ENCODE measurements around the gene EGFLAM. TPM values are rescaled to one million over a fixed set of nuclear protein-coding genes. Genes with fewer than 3 reads are reported as not detected.

EGFLAM gene
- total RNA-seq, 2 experiments from 2014 or later: not detected

- ATAC-seq: no peak
These were observed 4.6 kb upstream of the EGFLAM start for GRCh38 chr5:38253759-38254158.

GRCh38 chr5:38257308-38258041 lies 884 bp upstream of the EGFLAM start:
- POLR2A ChIA-PET: no interaction called here
- peaks cover 60% of the 10 kb centered on the region for H3K27me3 Mint-ChIP-seq
- peaks cover 5% of the 10 kb centered on the region for H3K9me3 Mint-ChIP-seq
- CTCF ChIA-PET: interaction anchor here (2.4 kb wide), 1 partner anchor 8 kb away, joined by 19 read pairs; no protein-coding TSS in a partner anchor
- no peak for ATAC-seq
- H3K27ac Mint-ChIP-seq: no peak overlapping the region
- TF ChIP-seq CTCF (IDR thresholded peaks at IDR 0.05): no peak
- peaks cover 7% of the 10 kb centered on the region for H3K4me1 Mint-ChIP-seq (ENCODE audit: low read depth)
- H3K36me3 Mint-ChIP-seq (ENCODE audit: low read depth): no peaks in the 10 kb centered on the region
- DNase-seq: no peak
- H3K4me3 Mint-ChIP-seq: no peak overlapping the region
- intact Hi-C loops (cut with micrococcal nuclease): no loop called here

More at GRCh38 chr5:38253759-38254158, 4.6 kb upstream of the EGFLAM start:
- H3K9me3 Mint-ChIP-seq: peaks cover 5% of the 10 kb centered on the region
- TF ChIP-seq CTCF (IDR thresholded peaks at IDR 0.05): no peak
- peaks cover 3% of the 10 kb centered on the region for H3K4me1 Mint-ChIP-seq (ENCODE audit: low read depth)
- H3K4me3 Mint-ChIP-seq: no peak overlapping the region
- CTCF ChIA-PET: no interaction called here
- intact Hi-C loops (cut with micrococcal nuclease): no loop called here
- no peak for DNase-seq
- no peak overlapping the region for H3K27ac Mint-ChIP-seq
- H3K36me3 Mint-ChIP-seq (ENCODE audit: low read depth): no peaks in the 10 kb centered on the region
- POLR2A ChIA-PET: no interaction called here
- H3K27me3 Mint-ChIP-seq: peaks cover 37% of the 10 kb centered on the region

GRCh38 chr5:38258042-38258318 lies 379 bp upstream of the EGFLAM start:
- H3K27ac Mint-ChIP-seq: no peak overlapping the region
- H3K9me3 Mint-ChIP-seq: peaks cover 5% of the 10 kb centered on the region
- H3K4me1 Mint-ChIP-seq (ENCODE audit: low read depth): peaks cover 7% of the 10 kb centered on the region
- CTCF ChIA-PET: interaction anchor here (2.4 kb wide), 1 partner anchor 8 kb away, joined by 19 read pairs; no protein-coding TSS in a partner anchor
- no peak overlapping the region for H3K4me3 Mint-ChIP-seq
- DNase-seq: no peak
- no peak for TF ChIP-seq CTCF (IDR thresholded peaks at IDR 0.05)
- H3K36me3 Mint-ChIP-seq (ENCODE audit: low read depth): no peaks in the 10 kb centered on the region
- no peak for ATAC-seq
- H3K27me3 Mint-ChIP-seq: peaks cover 62% of the 10 kb centered on the region
- intact Hi-C loops (cut with micrococcal nuclease): no loop called here
- POLR2A ChIA-PET: no interaction called here

GRCh38 chr5:38259062-38259808 lies 876 bp downstream of the EGFLAM start:
- Mint-ChIP-seq H3K36me3 (ENCODE audit: low read depth) (no peaks in the 10 kb centered on the region), H3K4me1 (ENCODE audit: low read depth) (peaks cover 7% of the 10 kb centered on the region), H3K9me3 (no peaks in the 10 kb centered on the region), H3K27me3 (peaks cover 65% of the 10 kb centered on the region), H3K27ac (no peak overlapping the region), H3K4me3 (no peak overlapping the region)
- DNase-seq (no peak), ATAC-seq (no peak)
- ChIA-PET CTCF (interaction anchor here (2.0 kb wide), 1 partner anchor 11 kb away, joined by 4 read pairs; no protein-coding TSS in a partner anchor), POLR2A (no interaction called here)
- intact Hi-C loops (cut with micrococcal nuclease): no loop called here
- no peak for TF ChIP-seq CTCF (IDR thresholded peaks at IDR 0.05)

- no peak overlapping the region for H3K27ac Mint-ChIP-seq
- H3K4me1 Mint-ChIP-seq (ENCODE audit: low read depth): peaks cover 7% of the 10 kb centered on the region
- H3K9me3 Mint-ChIP-seq: no peaks in the 10 kb centered on the region
- H3K4me3 Mint-ChIP-seq: no peak overlapping the region
- ChIA-PET POLR2A (no interaction called here), CTCF (interaction anchor here (2.0 kb wide), 1 partner anchor 11 kb away, joined by 4 read pairs; no protein-coding TSS in a partner anchor)
- DNase-seq (no peak), ATAC-seq (no peak)
- TF ChIP-seq CTCF (IDR thresholded peaks at IDR 0.05): no peak
- H3K36me3 Mint-ChIP-seq (ENCODE audit: low read depth): no peaks in the 10 kb centered on the region
- peaks cover 70% of the 10 kb centered on the region for H3K27me3 Mint-ChIP-seq
- intact Hi-C loops (cut with micrococcal nuclease): no loop called here
These were observed 1.4 kb downstream of the EGFLAM start for GRCh38 chr5:38259809-38260160.

Data from activated CD8-positive, alpha-beta T cell treated with anti-CD3 and anti-CD28 coated beads for 36 hours (primary cell).